Myocyte (in vitro differentiated cells): ENCODE measurements around the gene SCRN2. TPM values are rescaled to one million over a fixed set of nuclear protein-coding genes. Genes with fewer than 3 reads are reported as not detected.

ENCODE experiments used
- DNase-seq: peaks from one replicate; pipeline ENCODE4 v3.0.0-alpha.2; 2012; ENCODE audit warnings: low read depth
- total RNA-seq: library from RNA; depleted of rRNA; stranded (reverse); fragments of >200 nt; gene quantifications from 2 replicates; pipeline ENCODE4 v1.2.3, GENCODE V29; 2014

The SCRN2 gene
- total RNA-seq, 1 donor from 2014 or later: 111 TPM

GRCh38 chr17:47806913-47807255 lies 34.2 kb downstream of the SCRN2 start:
- no peak for DNase-seq

GRCh38 chr17:47806026-47806912 lies 34.8 kb downstream of the SCRN2 start:
- peak; percentile 81 for DNase-seq

GRCh38 chr17:47804461-47804860 lies 36.6 kb downstream of the SCRN2 start:
- no peak for DNase-seq

GRCh38 chr17:47803751-47804150 lies 37.3 kb downstream of the SCRN2 start:
- no peak for DNase-seq

GRCh38 chr17:47803201-47803600 lies 37.9 kb downstream of the SCRN2 start:
- no peak for DNase-seq

GRCh38 chr17:47802341-47803022 lies 38.6 kb downstream of the SCRN2 start:
- DNase-seq: peak; percentile 84

- no peak for DNase-seq
Observed at GRCh38 chr17:47801906-47802305, 39.2 kb downstream of the SCRN2 start.

GRCh38 chr17:47801176-47801765 lies 39.8 kb downstream of the SCRN2 start:
- no peak for DNase-seq

GRCh38 chr17:47800686-47801085 lies 40.4 kb downstream of the SCRN2 start:
- DNase-seq: no peak

GRCh38 chr17:47797797-47798196 lies 43.3 kb downstream of the SCRN2 start:
- DNase-seq: no peak

- no peak for DNase-seq
Observed at GRCh38 chr17:47792979-47793378, 48.1 kb downstream of the SCRN2 start.

GRCh38 chr17:47792457-47792856 lies 48.6 kb downstream of the SCRN2 start:
- no peak for DNase-seq

- DNase-seq: no peak
Observed at GRCh38 chr17:47791025-47791424, 50.0 kb downstream of the SCRN2 start.

GRCh38 chr17:47789611-47790561 lies 51.2 kb downstream of the SCRN2 start:
- DNase-seq: peak; percentile 43

Other genes starting within 250 kb of the SCRN2 start
- gene KPNB1, start 191.4 kb downstream of the SCRN2 start, total RNA-seq: 230 and 249 TPM in 2 replicates
- gene TBKBP1, start 147.1 kb downstream of the SCRN2 start, total RNA-seq: 13.7 and 18.0 TPM in 2 replicates
- not detected in 2 replicates for gene TBX21, start 108.0 kb downstream of the SCRN2 start, total RNA-seq
- gene OSBPL7, start 19.5 kb downstream of the SCRN2 start, total RNA-seq: 18.6 and 32.1 TPM in 2 replicates
- 53.4 and 53.6 TPM in 2 replicates for gene MRPL10, start 9.7 kb downstream of the SCRN2 start, total RNA-seq
- gene LRRC46, start 9.6 kb downstream of the SCRN2 start, total RNA-seq: 0.05 and 0.21 TPM in 2 replicates
- gene SP6, start 9.9 kb upstream of the SCRN2 start, total RNA-seq: 0.05 and 0.16 TPM in 2 replicates
- gene SP2, start 55.0 kb upstream of the SCRN2 start, total RNA-seq: 1.8 and 3.1 TPM in 2 replicates
- 29.3 and 43.5 TPM in 2 replicates for gene PNPO, start 100.3 kb upstream of the SCRN2 start, total RNA-seq
- not detected in 2 replicates for gene PRR15L, start 116.6 kb upstream of the SCRN2 start, total RNA-seq
- gene CDK5RAP3, start 129.8 kb upstream of the SCRN2 start, total RNA-seq: 105 and 148 TPM in 2 replicates
- 45.8 and 57.6 TPM in 2 replicates for gene COPZ2, start 196.5 kb upstream of the SCRN2 start, total RNA-seq
- 306 and 426 TPM in 2 replicates for gene NFE2L1, start 207.1 kb upstream of the SCRN2 start, total RNA-seq